ENCODE results near the gene POC1A.

The POC1A gene

DNA sequence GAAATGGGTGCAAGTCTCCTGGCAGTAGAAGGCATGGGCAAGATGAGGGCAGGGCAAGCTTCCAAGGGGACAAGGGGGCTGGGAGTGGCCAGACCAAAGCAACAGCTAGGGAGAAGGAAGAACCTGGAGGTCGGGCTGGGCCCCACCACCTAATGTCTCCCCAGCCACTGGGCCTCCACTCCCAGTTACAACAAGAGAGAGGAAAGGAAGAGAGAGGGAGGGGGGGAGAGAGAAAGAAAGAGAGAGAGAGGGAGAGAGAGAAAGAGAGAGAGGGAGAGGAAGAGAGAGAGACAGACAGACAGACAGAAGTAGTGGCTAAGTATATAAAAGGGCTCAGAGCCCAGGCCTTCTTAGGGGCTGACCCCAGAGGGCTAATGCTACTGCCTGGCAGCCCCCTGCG lies 104.7 kb downstream of the POC1A start (continued):
- no peak for TF ChIP-seq HIC1 (tag by site-specific recombination; IDR thresholded peaks at IDR 0.05)
- TF ChIP-seq, protein P1, sequence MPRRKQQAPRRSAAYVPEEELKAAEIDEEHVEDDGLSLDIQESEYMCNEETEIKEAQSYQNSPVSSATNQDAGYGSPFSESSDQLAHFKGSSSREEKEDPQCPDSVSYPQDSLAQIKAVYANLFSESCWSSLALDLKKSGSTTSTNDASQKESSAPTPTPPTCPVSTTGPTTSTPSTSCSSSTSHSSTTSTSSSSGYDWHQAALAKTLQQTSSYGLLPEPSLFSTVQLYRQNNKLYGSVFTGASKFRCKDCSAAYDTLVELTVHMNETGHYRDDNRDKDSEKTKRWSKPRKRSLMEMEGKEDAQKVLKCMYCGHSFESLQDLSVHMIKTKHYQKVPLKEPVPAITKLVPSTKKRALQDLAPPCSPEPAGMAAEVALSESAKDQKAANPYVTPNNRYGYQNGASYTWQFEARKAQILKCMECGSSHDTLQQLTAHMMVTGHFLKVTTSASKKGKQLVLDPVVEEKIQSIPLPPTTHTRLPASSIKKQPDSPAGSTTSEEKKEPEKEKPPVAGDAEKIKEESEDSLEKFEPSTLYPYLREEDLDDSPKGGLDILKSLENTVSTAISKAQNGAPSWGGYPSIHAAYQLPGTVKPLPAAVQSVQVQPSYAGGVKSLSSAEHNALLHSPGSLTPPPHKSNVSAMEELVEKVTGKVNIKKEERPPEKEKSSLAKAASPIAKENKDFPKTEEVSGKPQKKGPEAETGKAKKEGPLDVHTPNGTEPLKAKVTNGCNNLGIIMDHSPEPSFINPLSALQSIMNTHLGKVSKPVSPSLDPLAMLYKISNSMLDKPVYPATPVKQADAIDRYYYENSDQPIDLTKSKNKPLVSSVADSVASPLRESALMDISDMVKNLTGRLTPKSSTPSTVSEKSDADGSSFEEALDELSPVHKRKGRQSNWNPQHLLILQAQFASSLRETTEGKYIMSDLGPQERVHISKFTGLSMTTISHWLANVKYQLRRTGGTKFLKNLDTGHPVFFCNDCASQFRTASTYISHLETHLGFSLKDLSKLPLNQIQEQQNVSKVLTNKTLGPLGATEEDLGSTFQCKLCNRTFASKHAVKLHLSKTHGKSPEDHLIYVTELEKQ (tag by site-specific recombination; IDR thresholded peaks at IDR 0.05; ENCODE audit: borderline replicate concordance), result no peak

GRCh38 chr3:52047295-52047960 lies 106.8 kb downstream of the POC1A start:
- Histone ChIP-seq H3K4me1 (ENCODE audit: control insufficient read depth, insufficient read depth, low read length) (no peaks in the 10 kb centered on the region), H3K4me3 (ENCODE audit: low read depth, low read length) (no peak overlapping the region), H3K36me3 (ENCODE audit: control insufficient read depth in 2 of 2, insufficient read depth in 1 of 2, low read length in 2 of 2) (peaks cover 0 to 48% of the 10 kb centered on the region in 2 experiments; a peak in 1 of 3 replicates), H3K9me3 (ENCODE audit: control insufficient read depth, insufficient read depth, low read depth, low read length) (no peaks in the 10 kb centered on the region), H3K27ac (ENCODE audit: extremely low read depth, low read depth, low read length) (no peak overlapping the region; the same call in 1 of the 2 replicates)
- ChIA-PET POLR2A (interaction anchor here (1.6 kb wide), 1 partner anchor 10 kb away, joined by 11 read pairs; the partner anchor contains the start of gene DUSP7), CTCF (interaction anchor here (1.5 kb wide), 1 partner anchor 15 kb away, joined by 4 read pairs; no protein-coding TSS in a partner anchor)
- TF ChIP-seq OSR2 (tag by site-specific recombination; IDR thresholded peaks at IDR 0.05), result peak; percentile 14; the same call in 1 of the 2 replicates
- TF ChIP-seq ZBTB20 (tag by site-specific recombination; IDR thresholded peaks at IDR 0.05), result no peak

DNA sequence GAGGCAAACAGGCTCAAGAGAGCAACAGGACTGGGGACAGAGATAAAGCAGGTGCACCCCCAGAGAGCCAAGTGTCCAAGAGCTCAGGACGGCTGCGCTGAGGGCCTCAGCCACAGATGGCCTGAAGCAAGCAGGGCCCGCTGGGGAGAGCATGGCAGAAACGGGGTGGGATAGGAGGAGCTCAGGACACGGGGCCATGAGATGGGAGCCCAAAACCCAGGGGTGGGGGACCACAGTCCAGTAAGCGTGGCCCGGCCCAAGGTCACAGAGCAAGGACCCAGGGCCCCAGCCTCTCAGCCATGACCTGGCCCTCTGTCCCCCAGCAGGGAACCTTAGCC lies 107.4 kb downstream of the POC1A start:
- TF ChIP-seq ZBTB8A (tag by site-specific recombination; IDR thresholded peaks at IDR 0.05) (no peak), ZNF354C (tag by site-specific recombination; IDR thresholded peaks at IDR 0.05; ENCODE audit: borderline replicate concordance, low read depth) (no peak)
- Histone ChIP-seq H3K36me3 (ENCODE audit: control insufficient read depth in 2 of 2, insufficient read depth in 1 of 2, low read length in 2 of 2) (peaks cover 0 to 42% of the 10 kb centered on the region in 2 experiments; a peak in 1 of 3 replicates), H3K4me1 (ENCODE audit: control insufficient read depth, insufficient read depth, low read length) (no peaks in the 10 kb centered on the region), H3K27ac (ENCODE audit: extremely low read depth, low read depth, low read length) (no peak overlapping the region; the same call in 1 of the 2 replicates), H3K4me3 (ENCODE audit: low read depth, low read length) (no peak overlapping the region), H3K9me3 (ENCODE audit: control insufficient read depth, insufficient read depth, low read depth, low read length) (no peaks in the 10 kb centered on the region)
- ChIA-PET CTCF (interaction anchor here (0.9 to 1.5 kb wide), 3 partner anchors 9 to 48 kb away, joined by 3 to 4 read pairs (median 3); no protein-coding TSS in a partner anchor), POLR2A (interaction anchor here (1.0 to 1.6 kb wide), 3 partner anchors 10 to 108 kb away, joined by 3 to 11 read pairs (median 3); partner anchors contain the start of gene DUSP7)

- H3K4me3 ChIP-seq (ENCODE audit: low read depth, low read length), result no peak overlapping the region
- H3K36me3 ChIP-seq (ENCODE audit: control insufficient read depth in 2 of 2, insufficient read depth in 1 of 2, low read length in 2 of 2), result peaks cover 0 to 37% of the 10 kb centered on the region in 2 experiments; a peak in 1 of 3 replicates
- H3K27ac ChIP-seq (ENCODE audit: extremely low read depth, low read depth, low read length), result no peak overlapping the region; the same call in 1 of the 2 replicates
- H3K9me3 ChIP-seq (ENCODE audit: control insufficient read depth, insufficient read depth, low read depth, low read length), result no peaks in the 10 kb centered on the region
- POLR2A ChIA-PET, result interaction anchor here (1.0 to 1.6 kb wide), 4 partner anchors 11 to 109 kb away, joined by 3 to 11 read pairs (median 3); partner anchors contain the start of gene DUSP7
- CTCF ChIA-PET, result interaction anchor here (0.5 to 1.3 kb wide), 3 partner anchors 9 to 48 kb away, joined by 3 read pairs; no protein-coding TSS in a partner anchor
- no peaks in the 10 kb centered on the region for H3K4me1 ChIP-seq (ENCODE audit: control insufficient read depth, insufficient read depth, low read length)
- TF ChIP-seq, protein P2, sequence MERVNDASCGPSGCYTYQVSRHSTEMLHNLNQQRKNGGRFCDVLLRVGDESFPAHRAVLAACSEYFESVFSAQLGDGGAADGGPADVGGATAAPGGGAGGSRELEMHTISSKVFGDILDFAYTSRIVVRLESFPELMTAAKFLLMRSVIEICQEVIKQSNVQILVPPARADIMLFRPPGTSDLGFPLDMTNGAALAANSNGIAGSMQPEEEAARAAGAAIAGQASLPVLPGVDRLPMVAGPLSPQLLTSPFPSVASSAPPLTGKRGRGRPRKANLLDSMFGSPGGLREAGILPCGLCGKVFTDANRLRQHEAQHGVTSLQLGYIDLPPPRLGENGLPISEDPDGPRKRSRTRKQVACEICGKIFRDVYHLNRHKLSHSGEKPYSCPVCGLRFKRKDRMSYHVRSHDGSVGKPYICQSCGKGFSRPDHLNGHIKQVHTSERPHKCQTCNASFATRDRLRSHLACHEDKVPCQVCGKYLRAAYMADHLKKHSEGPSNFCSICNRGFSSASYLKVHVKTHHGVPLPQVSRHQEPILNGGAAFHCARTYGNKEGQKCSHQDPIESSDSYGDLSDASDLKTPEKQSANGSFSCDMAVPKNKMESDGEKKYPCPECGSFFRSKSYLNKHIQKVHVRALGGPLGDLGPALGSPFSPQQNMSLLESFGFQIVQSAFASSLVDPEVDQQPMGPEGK (tag by site-specific recombination; IDR thresholded peaks at IDR 0.05), result 0 out of 2 replicates have a peak, but pooled peaks have one; percentile 55
- TF ChIP-seq, protein P3, sequence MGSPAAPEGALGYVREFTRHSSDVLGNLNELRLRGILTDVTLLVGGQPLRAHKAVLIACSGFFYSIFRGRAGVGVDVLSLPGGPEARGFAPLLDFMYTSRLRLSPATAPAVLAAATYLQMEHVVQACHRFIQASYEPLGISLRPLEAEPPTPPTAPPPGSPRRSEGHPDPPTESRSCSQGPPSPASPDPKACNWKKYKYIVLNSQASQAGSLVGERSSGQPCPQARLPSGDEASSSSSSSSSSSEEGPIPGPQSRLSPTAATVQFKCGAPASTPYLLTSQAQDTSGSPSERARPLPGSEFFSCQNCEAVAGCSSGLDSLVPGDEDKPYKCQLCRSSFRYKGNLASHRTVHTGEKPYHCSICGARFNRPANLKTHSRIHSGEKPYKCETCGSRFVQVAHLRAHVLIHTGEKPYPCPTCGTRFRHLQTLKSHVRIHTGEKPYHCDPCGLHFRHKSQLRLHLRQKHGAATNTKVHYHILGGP (tag by site-specific recombination; IDR thresholded peaks at IDR 0.05), result no peak
- 0 out of 2 replicates have a peak, but pooled peaks have one; percentile 14 for TF ChIP-seq ZNF660 (tag by site-specific recombination; IDR thresholded peaks at IDR 0.05)
- TF ChIP-seq WT1 (tag by site-specific recombination; IDR thresholded peaks at IDR 0.05), result peak; percentile 54
- TF ChIP-seq SP2 (tag by site-specific recombination; IDR thresholded peaks at IDR 0.05), result peak; percentile 30; the same call in 1 of the 2 replicates
- peak; percentile 74 for TF ChIP-seq ZNF629 (tag by site-specific recombination; IDR thresholded peaks at IDR 0.05)
- 0 out of 2 replicates have a peak, but pooled peaks have one; percentile 19 for TF ChIP-seq SP3 (tag by site-specific recombination; IDR thresholded peaks at IDR 0.05)
- TF ChIP-seq, protein P4, sequence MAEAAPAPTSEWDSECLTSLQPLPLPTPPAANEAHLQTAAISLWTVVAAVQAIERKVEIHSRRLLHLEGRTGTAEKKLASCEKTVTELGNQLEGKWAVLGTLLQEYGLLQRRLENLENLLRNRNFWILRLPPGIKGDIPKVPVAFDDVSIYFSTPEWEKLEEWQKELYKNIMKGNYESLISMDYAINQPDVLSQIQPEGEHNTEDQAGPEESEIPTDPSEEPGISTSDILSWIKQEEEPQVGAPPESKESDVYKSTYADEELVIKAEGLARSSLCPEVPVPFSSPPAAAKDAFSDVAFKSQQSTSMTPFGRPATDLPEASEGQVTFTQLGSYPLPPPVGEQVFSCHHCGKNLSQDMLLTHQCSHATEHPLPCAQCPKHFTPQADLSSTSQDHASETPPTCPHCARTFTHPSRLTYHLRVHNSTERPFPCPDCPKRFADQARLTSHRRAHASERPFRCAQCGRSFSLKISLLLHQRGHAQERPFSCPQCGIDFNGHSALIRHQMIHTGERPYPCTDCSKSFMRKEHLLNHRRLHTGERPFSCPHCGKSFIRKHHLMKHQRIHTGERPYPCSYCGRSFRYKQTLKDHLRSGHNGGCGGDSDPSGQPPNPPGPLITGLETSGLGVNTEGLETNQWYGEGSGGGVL (tag by site-specific recombination; IDR thresholded peaks at IDR 0.05), result 0 out of 2 replicates have a peak, but pooled peaks have one; percentile 29
Measured at GRCh38 chr3:52046186-52046901, 107.9 kb downstream of the POC1A start.

Data from HEK293 (cell line).